ENCODE data around the gene BRWD1. TPM values are rescaled to one million over a fixed set of nuclear protein-coding genes. Genes with fewer than 3 reads are reported as not detected.

The BRWD1 gene
- total RNA-seq, 1 experiment from 2014 or later, result 28.8 TPM

DNA sequence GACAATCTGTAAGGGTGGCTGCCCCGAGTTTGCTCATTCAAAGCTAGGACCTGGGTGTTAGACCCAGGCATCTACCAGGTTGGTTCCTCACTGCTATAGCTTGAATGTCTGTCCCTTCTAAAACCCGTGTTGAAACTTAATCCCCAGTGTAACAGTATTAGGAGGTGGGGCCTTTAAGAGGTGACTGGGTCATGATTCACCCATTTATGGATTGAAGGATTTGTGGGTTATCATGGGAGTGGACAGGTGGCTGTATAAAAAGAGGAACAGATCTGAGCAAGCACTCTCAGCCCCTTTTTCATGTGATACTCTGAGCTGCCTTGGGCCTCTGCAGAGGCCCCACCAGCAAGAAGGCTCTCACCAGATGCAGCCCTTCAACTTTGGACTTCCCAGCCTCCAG, 159.6 kb downstream of the BRWD1 start:
- no peaks in the 10 kb centered on the region for H3K36me3 Mint-ChIP-seq (ENCODE audit: insufficient read depth, unreplicated experiment)
- intact Hi-C loops (cut with micrococcal nuclease; ENCODE audit: unreplicated experiment), result no loop called here
- no peaks in the 10 kb centered on the region for H3K9me3 Mint-ChIP-seq (ENCODE audit: low read depth, unreplicated experiment)
- H3K27ac Mint-ChIP-seq (ENCODE audit: unreplicated experiment), result no peak overlapping the region
- no peak for TF ChIP-seq CTCF (IDR thresholded peaks at IDR 0.05; ENCODE audit: unreplicated experiment)
- CTCF ChIA-PET, result no interaction called here
- no peaks in the 10 kb centered on the region for H3K4me1 Mint-ChIP-seq (ENCODE audit: low read depth, unreplicated experiment)
- no peak overlapping the region for H3K4me3 Mint-ChIP-seq (ENCODE audit: low read depth, unreplicated experiment)
- BruUV-seq (replicated peaks), result no TSS peak
- no peak for DNase-seq
- H3K27me3 Mint-ChIP-seq (ENCODE audit: unreplicated experiment), result no peaks in the 10 kb centered on the region

- H3K27ac Mint-ChIP-seq (ENCODE audit: unreplicated experiment), result no peak overlapping the region
- intact Hi-C loops (cut with micrococcal nuclease; ENCODE audit: unreplicated experiment), result no loop called here
- no peaks in the 10 kb centered on the region for H3K4me1 Mint-ChIP-seq (ENCODE audit: low read depth, unreplicated experiment)
- BruUV-seq (replicated peaks), result no TSS peak
- no peaks in the 10 kb centered on the region for H3K36me3 Mint-ChIP-seq (ENCODE audit: insufficient read depth, unreplicated experiment)
- H3K4me3 Mint-ChIP-seq (ENCODE audit: low read depth, unreplicated experiment), result no peak overlapping the region
- CTCF ChIA-PET, result interaction anchor here (0.5 kb wide), 1 partner anchor 13 kb away, joined by 6 read pairs; no protein-coding TSS in a partner anchor
- no peaks in the 10 kb centered on the region for H3K9me3 Mint-ChIP-seq (ENCODE audit: low read depth, unreplicated experiment)
- DNase-seq, result no peak
- H3K27me3 Mint-ChIP-seq (ENCODE audit: unreplicated experiment), result no peaks in the 10 kb centered on the region
- peak; percentile 46 for TF ChIP-seq CTCF (IDR thresholded peaks at IDR 0.05; ENCODE audit: unreplicated experiment)
These were observed 160.1 kb downstream of the BRWD1 start for GRCh38 chr21:39153373-39153772.

- intact Hi-C loops (cut with micrococcal nuclease; ENCODE audit: unreplicated experiment), result no loop called here
- TF ChIP-seq CTCF (IDR thresholded peaks at IDR 0.05; ENCODE audit: unreplicated experiment), result no peak
- H3K36me3 Mint-ChIP-seq (ENCODE audit: insufficient read depth, unreplicated experiment), result no peaks in the 10 kb centered on the region
- H3K9me3 Mint-ChIP-seq (ENCODE audit: low read depth, unreplicated experiment), result no peaks in the 10 kb centered on the region
- H3K27me3 Mint-ChIP-seq (ENCODE audit: unreplicated experiment), result no peaks in the 10 kb centered on the region
- DNase-seq, result no peak
- H3K4me1 Mint-ChIP-seq (ENCODE audit: low read depth, unreplicated experiment), result no peaks in the 10 kb centered on the region
- BruUV-seq (replicated peaks), result no TSS peak
- CTCF ChIA-PET, result no interaction called here
- no peak overlapping the region for H3K4me3 Mint-ChIP-seq (ENCODE audit: low read depth, unreplicated experiment)
- H3K27ac Mint-ChIP-seq (ENCODE audit: unreplicated experiment), result no peak overlapping the region
These were observed 161.2 kb downstream of the BRWD1 start for GRCh38 chr21:39152271-39152670.

DNA sequence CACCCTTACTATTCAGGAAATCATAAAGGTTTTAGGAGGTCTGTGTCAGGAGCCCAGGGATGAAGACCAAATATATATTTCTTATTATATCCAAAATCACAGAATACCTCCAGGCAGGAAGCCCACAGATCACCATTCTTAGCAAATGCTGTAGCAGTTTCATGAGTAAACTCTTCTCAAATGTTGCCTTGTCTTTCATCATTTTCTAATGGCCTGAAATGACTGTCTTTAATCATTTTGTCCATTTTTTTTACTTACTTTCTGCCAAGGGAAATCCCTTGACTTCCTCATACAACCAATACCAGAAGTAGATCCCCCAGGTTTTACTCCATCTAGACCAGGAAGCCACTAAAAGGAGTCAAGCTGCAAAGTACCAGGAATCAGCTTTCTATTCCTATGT, 162.6 kb downstream of the BRWD1 start:
- BruUV-seq (replicated peaks), result no TSS peak
- Mint-ChIP-seq H3K27me3 (ENCODE audit: unreplicated experiment) (no peaks in the 10 kb centered on the region), H3K4me1 (ENCODE audit: low read depth, unreplicated experiment) (no peaks in the 10 kb centered on the region), H3K27ac (ENCODE audit: unreplicated experiment) (no peak overlapping the region), H3K4me3 (ENCODE audit: low read depth, unreplicated experiment) (no peak overlapping the region), H3K36me3 (ENCODE audit: insufficient read depth, unreplicated experiment) (no peaks in the 10 kb centered on the region), H3K9me3 (ENCODE audit: low read depth, unreplicated experiment) (no peaks in the 10 kb centered on the region)
- no peak for DNase-seq
- TF ChIP-seq CTCF (IDR thresholded peaks at IDR 0.05; ENCODE audit: unreplicated experiment), result no peak
- intact Hi-C loops (cut with micrococcal nuclease; ENCODE audit: unreplicated experiment), result no loop called here
- CTCF ChIA-PET, result interaction anchor here (1.2 kb wide), 1 partner anchor 13 kb away, joined by 3 read pairs; no protein-coding TSS in a partner anchor

All from Calu3 (cell line).